GM06990 (cell line): ENCODE results near the gene NRTN.

Experiments used
- DNase-seq: peaks from one replicate; pipeline ENCODE4 v3.0.0-alpha.2; 2011; ENCODE audit not compliant: insufficient read length; ENCODE audit errors: extremely low read depth
- H3K27me3 ChIP-seq: replicated peaks from 2 replicates; pipeline ENCODE4 v1.6.0; 2011; ENCODE audit warnings: low read length; ENCODE audit not compliant: control insufficient read depth, insufficient read depth
- H3K36me3 ChIP-seq: 2 replicates; pipeline ENCODE4 v1.5.1; 2011; ENCODE audit warnings: low read length; ENCODE audit not compliant: control insufficient read depth, insufficient read depth
- H3K4me3 ChIP-seq: replicated peaks from 2 replicates; pipeline ENCODE4 v1.5.1; 2011; ENCODE audit warnings: low read depth, mild to moderate bottlenecking, control low read depth, low read length
- TF ChIP-seq, protein P1 (sequence below): IDR thresholded peaks from 2 replicates; pipeline ENCODE4 v1.5.1; 2011; ENCODE audit warnings: low read length, control low read depth, mild to moderate bottlenecking, inconsistent platforms; ENCODE audit not compliant: insufficient read depth, poor library complexity, severe bottlenecking

The NRTN gene

DNA sequence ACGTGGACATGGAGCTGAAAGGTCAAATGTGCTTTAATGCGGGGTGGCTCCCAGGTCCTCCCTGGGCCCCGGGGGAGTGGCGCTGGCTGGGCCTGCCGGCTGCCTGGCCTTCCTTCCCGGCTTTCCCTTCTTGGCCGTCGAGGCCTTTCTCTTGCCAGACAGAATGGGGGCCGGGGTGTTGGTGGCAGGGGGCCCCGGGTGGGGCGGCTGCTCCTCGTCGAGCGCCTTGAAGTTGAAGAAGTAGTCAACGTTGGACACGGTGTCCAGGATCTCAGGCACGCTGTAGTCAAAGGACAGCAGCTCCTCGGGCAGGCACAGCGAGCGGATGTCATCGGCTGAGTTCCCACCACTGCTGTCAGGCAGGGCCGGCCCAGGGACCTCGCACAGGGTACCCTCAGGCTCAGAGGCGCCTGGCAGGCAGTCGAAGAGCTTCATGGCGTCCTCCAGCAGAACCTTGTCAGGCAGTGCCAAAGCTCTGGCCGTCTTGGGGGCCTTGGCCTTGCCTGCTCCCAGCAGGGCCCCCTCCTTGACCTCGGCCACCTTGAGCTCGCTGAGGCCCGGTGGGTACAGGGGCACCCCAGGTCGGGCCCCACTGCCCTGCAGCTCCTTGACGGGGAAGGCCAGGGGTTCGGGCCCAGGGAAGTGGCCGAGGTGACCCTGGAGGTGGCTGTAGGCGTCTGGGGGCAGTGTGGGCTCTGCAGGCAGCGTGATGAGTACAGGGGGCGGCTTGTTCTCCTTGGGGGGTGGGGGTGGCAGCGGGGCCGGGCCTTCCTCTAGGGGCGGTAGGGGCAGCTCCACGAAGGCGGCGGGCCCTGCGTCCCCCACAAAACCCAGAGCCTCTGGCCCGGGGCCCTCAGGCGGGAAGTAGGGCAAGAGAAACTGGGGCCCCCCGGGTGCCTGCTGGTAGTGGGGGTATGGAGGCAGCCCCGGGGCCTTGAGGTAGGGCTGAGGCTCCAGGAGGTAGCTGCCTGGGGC, 21.6 kb upstream of the NRTN start:
- TF ChIP-seq, protein P1, sequence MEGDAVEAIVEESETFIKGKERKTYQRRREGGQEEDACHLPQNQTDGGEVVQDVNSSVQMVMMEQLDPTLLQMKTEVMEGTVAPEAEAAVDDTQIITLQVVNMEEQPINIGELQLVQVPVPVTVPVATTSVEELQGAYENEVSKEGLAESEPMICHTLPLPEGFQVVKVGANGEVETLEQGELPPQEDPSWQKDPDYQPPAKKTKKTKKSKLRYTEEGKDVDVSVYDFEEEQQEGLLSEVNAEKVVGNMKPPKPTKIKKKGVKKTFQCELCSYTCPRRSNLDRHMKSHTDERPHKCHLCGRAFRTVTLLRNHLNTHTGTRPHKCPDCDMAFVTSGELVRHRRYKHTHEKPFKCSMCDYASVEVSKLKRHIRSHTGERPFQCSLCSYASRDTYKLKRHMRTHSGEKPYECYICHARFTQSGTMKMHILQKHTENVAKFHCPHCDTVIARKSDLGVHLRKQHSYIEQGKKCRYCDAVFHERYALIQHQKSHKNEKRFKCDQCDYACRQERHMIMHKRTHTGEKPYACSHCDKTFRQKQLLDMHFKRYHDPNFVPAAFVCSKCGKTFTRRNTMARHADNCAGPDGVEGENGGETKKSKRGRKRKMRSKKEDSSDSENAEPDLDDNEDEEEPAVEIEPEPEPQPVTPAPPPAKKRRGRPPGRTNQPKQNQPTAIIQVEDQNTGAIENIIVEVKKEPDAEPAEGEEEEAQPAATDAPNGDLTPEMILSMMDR = no peak
- Histone ChIP-seq H3K27me3 (no peaks in the 10 kb centered on the region), H3K4me3 (no peak overlapping the region), H3K36me3 (peaks cover 29% of the 10 kb centered on the region)
- DNase-seq = no peak

DNA sequence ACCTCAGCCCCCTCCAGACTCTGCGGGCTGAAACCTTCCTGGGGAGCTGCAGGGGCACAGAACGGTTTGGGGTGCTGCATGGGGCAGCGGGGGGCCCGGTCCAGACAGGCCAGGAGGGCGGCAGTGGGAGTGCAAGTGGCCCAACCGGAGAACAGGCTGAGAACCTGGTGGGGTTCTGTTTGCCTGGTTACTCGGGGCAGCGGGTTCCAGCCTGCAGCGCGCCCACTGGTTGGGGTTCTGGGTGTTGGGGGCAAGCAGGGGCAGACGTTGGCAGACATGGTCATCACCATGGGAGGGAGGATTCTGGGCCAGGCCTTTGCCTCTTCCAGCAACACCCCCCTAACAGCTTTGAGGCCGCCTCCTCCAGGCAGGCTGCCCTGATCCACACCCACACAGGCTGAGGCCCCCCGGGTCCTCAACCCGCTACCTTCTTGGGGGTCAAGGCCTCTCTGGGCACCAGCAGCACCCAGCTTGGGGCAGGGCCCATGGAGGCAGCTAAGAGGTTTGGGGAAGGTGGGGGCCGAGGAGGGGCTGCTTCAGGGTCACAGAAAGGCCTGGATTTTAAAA, 20.2 kb upstream of the NRTN start, which contains the start of gene PRR22:
Gene PRR22, minus strand, starts transcription at position 166 of the 567 bp plus-strand sequence. Its CDS starts 86 bp downstream, at position 80.
- no peak for DNase-seq
- Histone ChIP-seq H3K27me3 (no peaks in the 10 kb centered on the region), H3K36me3 (peaks cover 34% of the 10 kb centered on the region), H3K4me3 (no peak within 1 kb of the TSS)
- TF ChIP-seq, protein P1 = no peak

DNA sequence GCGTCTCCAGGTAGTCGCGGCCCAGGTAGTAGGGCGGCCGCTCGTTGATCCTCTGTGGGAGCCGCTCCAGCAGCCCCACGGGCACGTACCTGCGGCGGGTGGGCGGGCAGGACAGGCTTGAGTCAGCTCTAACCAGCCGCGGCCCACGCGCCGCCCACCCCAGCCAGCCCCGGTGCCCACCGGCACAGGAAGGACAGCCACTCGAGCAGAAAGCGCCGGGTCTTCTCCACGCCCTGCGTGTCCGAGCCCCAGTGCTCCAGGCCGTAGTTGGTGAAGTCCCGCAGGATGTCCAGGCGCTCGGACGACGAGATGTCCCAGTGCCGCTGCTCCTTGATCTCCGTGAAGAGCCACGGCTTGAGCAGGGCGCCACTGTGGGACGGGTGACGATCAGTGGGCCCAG, 19.4 kb upstream of the NRTN start:
- no peak overlapping the region for H3K4me3 ChIP-seq
- no peaks in the 10 kb centered on the region for H3K27me3 ChIP-seq
- TF ChIP-seq, protein P1 = no peak
- DNase-seq = no peak
- peaks cover 37% of the 10 kb centered on the region for H3K36me3 ChIP-seq

DNA sequence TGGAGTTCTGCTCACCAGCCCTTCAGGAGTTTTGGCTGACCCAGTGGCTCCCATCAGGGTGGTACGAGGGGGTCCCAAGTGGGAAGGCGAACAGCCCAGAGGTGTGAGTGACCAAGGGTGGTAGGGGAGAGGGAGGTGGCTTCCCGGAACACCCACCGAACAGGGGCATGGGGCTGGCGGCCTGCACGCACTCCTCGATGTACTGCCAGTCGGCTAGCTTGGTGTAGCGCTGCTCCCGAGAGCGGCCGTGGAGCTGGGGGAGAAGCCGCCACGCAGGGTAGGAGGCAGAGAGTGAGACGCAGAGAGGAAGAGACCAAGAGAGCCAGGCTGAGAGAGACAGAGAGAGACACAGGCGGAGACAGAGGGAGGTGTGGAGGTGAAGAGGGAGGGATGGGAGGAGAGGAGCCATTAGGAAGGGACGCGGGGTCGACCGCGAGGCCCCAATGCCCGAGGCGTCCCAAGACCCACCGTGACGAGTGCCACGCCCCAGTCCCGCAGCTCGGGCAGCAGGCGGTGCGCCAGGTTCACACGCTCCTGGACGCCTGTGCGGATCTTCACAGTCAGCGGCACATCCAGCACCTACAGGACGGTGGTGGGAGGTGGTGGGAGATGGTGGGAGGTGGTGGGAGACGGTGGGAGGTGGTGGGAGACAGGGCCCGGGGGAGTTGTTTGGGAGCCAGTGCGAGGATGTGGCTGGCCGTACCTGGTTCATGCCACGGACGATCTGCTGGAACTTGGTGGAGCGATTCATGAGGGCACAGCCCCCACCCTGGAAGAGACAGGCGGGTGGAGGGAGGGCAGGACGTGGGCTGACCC, 18.1 kb upstream of the NRTN start:
- Histone ChIP-seq H3K27me3 (no peaks in the 10 kb centered on the region), H3K4me3 (no peak overlapping the region), H3K36me3 (peaks cover 37% of the 10 kb centered on the region)
- no peak for DNase-seq
- TF ChIP-seq, protein P1 = no peak

DNA sequence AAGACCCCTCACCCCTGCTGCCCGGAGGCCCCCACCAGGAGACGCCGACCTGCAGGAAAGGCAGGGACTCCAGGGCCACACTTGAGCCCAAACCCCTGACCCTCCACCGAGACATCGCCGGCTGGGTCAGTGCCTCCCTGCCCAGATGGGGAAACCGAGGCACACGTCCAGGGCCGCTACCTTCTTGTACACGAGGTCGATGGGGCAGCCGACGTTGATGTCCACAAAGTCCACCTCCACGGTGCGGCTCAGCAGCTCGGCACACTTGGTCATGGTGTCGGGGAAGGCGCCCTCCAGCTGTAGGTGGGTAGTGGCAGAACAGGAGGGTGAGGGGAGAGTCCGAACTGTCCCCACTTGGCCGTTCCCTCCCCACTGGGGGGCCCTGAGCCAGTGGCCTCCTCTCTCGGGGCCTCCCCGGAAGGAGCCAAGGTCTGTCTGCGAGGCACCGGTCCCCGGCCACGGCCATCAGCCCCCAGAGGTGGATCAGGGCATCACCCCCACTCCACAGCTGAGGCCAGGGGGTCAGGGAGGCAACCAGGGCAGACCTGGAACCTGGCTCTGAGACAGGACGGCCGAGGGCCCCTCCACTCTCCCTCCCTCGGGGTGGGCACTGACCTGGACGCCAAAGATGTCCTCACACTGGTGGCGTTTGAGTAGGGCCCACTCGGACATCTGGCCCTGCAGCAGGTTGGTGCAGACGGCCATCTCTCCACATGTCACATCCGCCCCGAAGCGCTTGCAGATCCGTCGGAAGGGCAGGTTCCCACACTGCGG, 17.3 kb upstream of the NRTN start:
- Histone ChIP-seq H3K4me3 (no peak overlapping the region), H3K27me3 (no peaks in the 10 kb centered on the region), H3K36me3 (peaks cover 37% of the 10 kb centered on the region)
- TF ChIP-seq, protein P1 = no peak
- no peak for DNase-seq
